GM12865 (cell line): ENCODE data around the gene EVI5.
"Not testable (repeated sequence)": the region's sequence is repeated elsewhere in the genome, so short reads cannot be mapped to it uniquely, and the experiment has no call there.

Experiments used
- DNase-seq: peaks from one replicate; pipeline ENCODE4 v3.0.0; 2010; ENCODE audit warnings: low read depth
- H3K4me3 ChIP-seq: 2 replicates; pipeline ENCODE4 v1.5.1; 2011; ENCODE audit warnings: mild to moderate bottlenecking, low read depth, low read length, control low read depth
- TF ChIP-seq, protein P1 (sequence below): IDR thresholded peaks from 2 replicates; pipeline ENCODE4 v1.5.1; 2011; ENCODE audit warnings: low read length, control low read depth, low read depth, inconsistent platforms; ENCODE audit not compliant: insufficient read depth; ENCODE audit errors: missing control alignments

EVI5 gene

GRCh38 chr1:92736395-92736794 is 48.5 kb downstream of the EVI5 start:
- no peak overlapping the region for H3K4me3 ChIP-seq
- DNase-seq = peak; percentile 44
- TF ChIP-seq, protein P1, sequence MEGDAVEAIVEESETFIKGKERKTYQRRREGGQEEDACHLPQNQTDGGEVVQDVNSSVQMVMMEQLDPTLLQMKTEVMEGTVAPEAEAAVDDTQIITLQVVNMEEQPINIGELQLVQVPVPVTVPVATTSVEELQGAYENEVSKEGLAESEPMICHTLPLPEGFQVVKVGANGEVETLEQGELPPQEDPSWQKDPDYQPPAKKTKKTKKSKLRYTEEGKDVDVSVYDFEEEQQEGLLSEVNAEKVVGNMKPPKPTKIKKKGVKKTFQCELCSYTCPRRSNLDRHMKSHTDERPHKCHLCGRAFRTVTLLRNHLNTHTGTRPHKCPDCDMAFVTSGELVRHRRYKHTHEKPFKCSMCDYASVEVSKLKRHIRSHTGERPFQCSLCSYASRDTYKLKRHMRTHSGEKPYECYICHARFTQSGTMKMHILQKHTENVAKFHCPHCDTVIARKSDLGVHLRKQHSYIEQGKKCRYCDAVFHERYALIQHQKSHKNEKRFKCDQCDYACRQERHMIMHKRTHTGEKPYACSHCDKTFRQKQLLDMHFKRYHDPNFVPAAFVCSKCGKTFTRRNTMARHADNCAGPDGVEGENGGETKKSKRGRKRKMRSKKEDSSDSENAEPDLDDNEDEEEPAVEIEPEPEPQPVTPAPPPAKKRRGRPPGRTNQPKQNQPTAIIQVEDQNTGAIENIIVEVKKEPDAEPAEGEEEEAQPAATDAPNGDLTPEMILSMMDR = peak; percentile 11

- no peak for DNase-seq
- TF ChIP-seq, protein P1 = no peak
- H3K4me3 ChIP-seq = no peak overlapping the region
These were observed 54.4 kb downstream of the EVI5 start for GRCh38 chr1:92730476-92730875.

GRCh38 chr1:92728697-92729096 is 56.2 kb downstream of the EVI5 start:
- DNase-seq = no peak
- no peak overlapping the region for H3K4me3 ChIP-seq
- TF ChIP-seq, protein P1 = no peak

- not testable (repeated sequence) for DNase-seq, H3K4me3 ChIP-seq
These were observed 61.2 kb downstream of the EVI5 start for GRCh38 chr1:92723713-92724112.

DNA sequence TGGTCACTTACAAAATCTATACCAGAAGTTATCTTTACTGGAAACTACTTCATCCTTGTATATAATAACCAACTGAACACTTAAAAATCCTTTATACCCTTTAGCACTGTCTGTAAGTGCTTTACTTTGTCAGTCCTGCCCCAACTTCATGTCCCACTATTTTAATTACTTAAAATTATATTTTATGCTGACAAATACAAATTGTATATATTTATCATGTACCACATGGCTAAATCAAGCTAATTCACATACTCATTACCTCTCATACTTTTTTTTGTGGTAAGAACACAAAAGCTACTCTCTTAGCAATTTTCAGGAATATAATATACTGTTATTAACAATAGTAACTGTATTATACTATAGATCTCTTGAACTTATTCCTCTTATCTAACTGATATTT is 63.0 kb downstream of the EVI5 start:
- H3K4me3 ChIP-seq = no peak overlapping the region
- DNase-seq = no peak
- TF ChIP-seq, protein P1 = no peak

DNA sequence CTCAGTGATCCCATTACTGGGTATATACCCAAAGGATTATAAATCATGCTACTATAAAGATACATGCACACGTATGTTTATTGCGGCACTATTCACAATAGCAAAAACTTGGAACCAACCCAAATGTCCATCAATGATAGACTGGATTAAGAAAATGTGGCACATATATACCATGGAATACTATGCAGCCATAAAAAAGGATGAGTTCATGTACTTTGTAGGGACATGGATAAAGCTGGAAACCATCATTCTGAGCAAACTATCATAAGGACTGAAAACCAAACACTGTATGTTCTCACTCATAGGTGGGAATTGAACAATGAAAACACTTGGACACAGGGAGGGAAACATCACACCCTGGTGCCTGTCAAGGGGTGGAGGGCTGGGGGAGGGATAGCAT is 63.8 kb downstream of the EVI5 start:
- not testable (repeated sequence) for H3K4me3 ChIP-seq, DNase-seq

GRCh38 chr1:92715476-92715951 is 69.4 kb downstream of the EVI5 start:
- DNase-seq, H3K4me3 ChIP-seq: not testable (repeated sequence)

GRCh38 chr1:92713939-92714338 is 71.0 kb downstream of the EVI5 start:
- no peak overlapping the region for H3K4me3 ChIP-seq
- no peak for DNase-seq
- TF ChIP-seq, protein P1 = no peak

GRCh38 chr1:92711473-92712165 is 73.3 kb downstream of the EVI5 start:
- no peak for DNase-seq
- TF ChIP-seq, protein P1 = no peak
- H3K4me3 ChIP-seq = no peak overlapping the region
